ENCODE measurements around the gene EGFL7.

The EGFL7 gene

DNA sequence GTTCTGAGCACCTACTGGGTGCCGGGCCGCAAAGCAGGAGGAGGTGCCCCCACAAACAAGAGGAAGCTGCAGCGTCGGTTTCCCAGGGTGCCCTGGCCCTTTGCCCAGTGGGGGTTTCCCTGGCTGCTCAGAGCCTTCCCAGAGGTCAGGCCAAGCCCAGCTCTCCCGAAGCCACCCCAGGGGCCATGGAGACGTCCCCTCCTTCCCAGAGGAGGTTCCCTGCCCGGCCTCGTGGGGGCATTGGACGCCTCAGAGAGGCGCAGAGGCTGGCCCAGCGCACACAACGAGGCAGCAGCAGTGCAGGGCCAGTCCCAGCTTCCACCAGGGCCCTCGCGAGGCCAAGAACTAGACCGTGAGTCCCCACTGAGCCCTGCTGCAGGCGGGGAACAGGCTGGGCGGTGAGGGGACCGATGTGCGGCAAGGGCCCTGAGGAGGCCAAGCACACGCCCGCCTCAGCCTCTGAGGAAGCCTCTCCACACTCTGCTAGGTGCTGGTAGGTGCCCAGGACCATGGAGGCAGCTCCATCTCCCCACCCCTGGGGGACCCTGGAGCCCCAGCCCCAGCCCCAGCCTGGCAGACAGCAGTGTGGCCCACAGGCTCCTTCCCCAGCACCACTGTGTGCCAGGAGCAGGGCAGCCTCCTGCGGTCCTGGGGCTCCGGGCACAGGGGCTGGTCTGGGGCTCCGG lies 56.6 kb downstream of the EGFL7 start:
- no peak for DNase-seq (ENCODE audit: low read depth)

DNA sequence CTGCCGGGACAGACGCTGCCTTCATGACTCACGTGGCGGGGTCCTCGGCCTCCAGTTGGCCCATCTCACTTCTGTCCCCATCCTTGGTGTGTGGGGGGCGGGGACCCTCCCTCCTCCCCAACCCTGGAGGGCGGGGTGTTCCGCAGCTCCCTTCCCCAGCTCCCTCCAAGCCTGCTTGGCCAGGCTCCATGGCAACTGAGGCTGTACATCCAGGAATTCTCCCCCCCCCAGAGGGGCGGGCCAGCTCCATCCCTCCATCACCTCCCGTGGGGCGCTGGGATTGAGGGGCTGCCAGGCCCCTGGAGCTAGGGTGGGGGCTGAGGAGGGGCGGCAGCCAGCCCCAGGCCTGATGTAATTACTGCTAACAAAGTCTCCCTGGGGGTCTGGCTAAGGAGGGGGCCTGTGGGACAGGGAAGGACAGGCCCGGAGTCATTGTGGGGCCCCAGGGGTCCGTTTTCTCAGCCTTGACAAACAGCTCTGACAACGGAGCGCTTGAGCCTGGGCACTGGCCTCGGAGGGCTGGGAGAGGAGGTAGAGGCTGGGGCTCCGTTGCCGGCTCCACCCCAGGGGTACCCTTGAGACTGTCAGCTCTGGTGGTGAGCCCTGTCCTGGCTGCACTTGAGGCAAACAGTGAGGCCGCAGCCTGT lies 57.7 kb downstream of the EGFL7 start:
- no peak for DNase-seq (ENCODE audit: low read depth)

DNA sequence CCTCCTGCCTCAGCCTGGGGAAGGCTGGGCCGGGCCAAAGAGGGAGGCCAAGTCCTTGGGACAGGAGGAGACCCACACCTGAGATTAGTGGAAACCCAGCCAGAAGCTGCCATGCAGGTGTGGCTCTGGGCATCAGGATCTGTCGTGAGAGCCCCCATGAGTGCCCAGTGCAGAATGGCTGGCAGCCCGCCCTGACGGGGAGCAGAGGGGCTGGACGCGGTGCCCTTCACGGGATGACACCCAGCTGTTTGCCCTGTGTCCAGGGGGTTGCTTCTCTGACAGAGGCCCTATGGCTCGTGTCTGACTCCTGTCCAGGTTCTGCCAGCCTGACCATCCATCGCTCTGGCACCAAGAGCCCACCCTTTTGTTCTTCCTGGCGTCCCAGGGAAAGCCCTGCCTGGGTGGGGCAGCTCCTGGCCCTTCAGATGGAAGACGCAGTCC lies 58.2 kb downstream of the EGFL7 start:
- no peak for DNase-seq (ENCODE audit: low read depth)

GRCh38 chr9:136721339-136722092 lies 58.8 kb downstream of the EGFL7 start:
- no peak for DNase-seq (ENCODE audit: low read depth)
